H9 (cell line): ENCODE measurements around the gene SHB. TPM values are rescaled to one million over a fixed set of nuclear protein-coding genes. Genes with fewer than 3 reads are reported as not detected.

Experiments
- DNase-seq: peaks from one replicate; pipeline ENCODE4 v3.0.0-alpha.2; 2017
- H2AFZ ChIP-seq: one replicate; pipeline ENCODE4 v1.6.1; 2013; ENCODE audit warnings: mild to moderate bottlenecking, low read length, control low read depth, moderate library complexity
- H2AK5ac ChIP-seq: 2 replicates; pipeline ENCODE4 v1.6.1; 2013; ENCODE audit warnings: low read length, control low read depth, mixed read lengths; ENCODE audit not compliant: insufficient read length
- H2BK120ac ChIP-seq: one replicate; pipeline ENCODE4 v1.6.1; 2013; ENCODE audit warnings: low read depth, mild to moderate bottlenecking, low read length, control low read depth, inconsistent platforms; ENCODE audit not compliant: poor library complexity, severe bottlenecking
- H2BK12ac ChIP-seq: 2 replicates; pipeline ENCODE4 v1.6.1; 2013; ENCODE audit warnings: low read length, control low read depth, mixed read lengths, low read depth; ENCODE audit not compliant: insufficient read length
- H2BK15ac ChIP-seq: 2 replicates; pipeline ENCODE4 v1.6.1; 2013; ENCODE audit warnings: low read depth, low read length, control low read depth
- H2BK20ac ChIP-seq: one replicate; pipeline ENCODE4 v1.6.1; 2013; ENCODE audit warnings: low read depth, mild to moderate bottlenecking, low read length, control low read depth, inconsistent platforms; ENCODE audit not compliant: poor library complexity, severe bottlenecking
- H2BK5ac ChIP-seq: 2 replicates; pipeline ENCODE4 v1.6.1; 2013; ENCODE audit warnings: low read length, control low read depth, mixed read lengths; ENCODE audit not compliant: insufficient read length
- H3K14ac ChIP-seq: 2 replicates; pipeline ENCODE4 v1.6.1; 2013; ENCODE audit warnings: low read length, control low read depth; ENCODE audit not compliant: insufficient read depth
- H3K18ac ChIP-seq: 2 replicates; pipeline ENCODE4 v1.6.1; 2013; ENCODE audit warnings: low read depth, mild to moderate bottlenecking, mixed read lengths, low read length, control low read depth; ENCODE audit not compliant: insufficient read length
- H3K23ac ChIP-seq: 2 replicates; pipeline ENCODE4 v1.6.1; 2013; ENCODE audit warnings: low read length, control low read depth, mixed read lengths, low read depth; ENCODE audit not compliant: insufficient read length
- H3K23me2 ChIP-seq: 2 replicates; pipeline ENCODE4 v1.6.1; 2013; ENCODE audit warnings: low read depth, mild to moderate bottlenecking, mixed read lengths, low read length, control low read depth; ENCODE audit not compliant: insufficient read length, poor library complexity, severe bottlenecking
- H3K27ac ChIP-seq: 2 replicates; pipeline ENCODE4 v1.5.1; 2013; ENCODE audit warnings: low read length, control low read depth, mixed read lengths, low read depth; ENCODE audit not compliant: insufficient read length
- H3K27me3 ChIP-seq: 2 replicates; pipeline ENCODE4 v1.6.1; 2013; ENCODE audit warnings: low read length, control low read depth, inconsistent platforms; ENCODE audit not compliant: insufficient read depth
- H3K4ac ChIP-seq: 2 replicates; pipeline ENCODE4 v1.6.1; 2013; ENCODE audit warnings: low read depth, mild to moderate bottlenecking, control low read depth, inconsistent platforms, low read length, moderate library complexity
- H3K4me1 ChIP-seq: 2 replicates; pipeline ENCODE4 v1.6.1; 2013; ENCODE audit warnings: low read length, control low read depth, inconsistent platforms; ENCODE audit not compliant: insufficient read depth
- H3K4me2 ChIP-seq: 2 replicates; pipeline ENCODE4 v1.6.1; 2013; ENCODE audit warnings: low read length, control low read depth, mixed read lengths; ENCODE audit not compliant: insufficient read length, insufficient read depth
- H3K56ac ChIP-seq: 2 replicates; pipeline ENCODE4 v1.6.1; 2013; ENCODE audit warnings: low read depth, mild to moderate bottlenecking, mixed read lengths, low read length, control low read depth; ENCODE audit not compliant: insufficient read length
- H3K79me1 ChIP-seq: 2 replicates; pipeline ENCODE4 v1.6.1; 2013; ENCODE audit warnings: low read depth, mild to moderate bottlenecking, moderate library complexity, low read length, control low read depth, inconsistent platforms; ENCODE audit not compliant: insufficient read depth, poor library complexity, severe bottlenecking
- H3K79me2 ChIP-seq: 2 replicates; pipeline ENCODE4 v1.6.1; 2013; ENCODE audit warnings: low read length, control low read depth, inconsistent platforms; ENCODE audit not compliant: insufficient read depth
- H3K9ac ChIP-seq: 2 replicates; pipeline ENCODE4 v1.6.1; 2013; ENCODE audit warnings: low read length, control low read depth, mixed read lengths; ENCODE audit not compliant: insufficient read length; ENCODE audit errors: extremely low read depth
- H3K9me3 ChIP-seq: one replicate; pipeline ENCODE4 v1.6.1; 2013; ENCODE audit warnings: low read depth, low read length, inconsistent platforms; ENCODE audit not compliant: control insufficient read depth
- H3T11ph ChIP-seq: one replicate; pipeline ENCODE4 v1.6.1; 2013; ENCODE audit warnings: mild to moderate bottlenecking, low read length, control low read depth, inconsistent platforms
- H4K20me1 ChIP-seq: one replicate; pipeline ENCODE4 v1.6.1; 2013; ENCODE audit not compliant: control insufficient read depth, insufficient read length, insufficient read depth
- H4K5ac ChIP-seq: 2 replicates; pipeline ENCODE4 v1.6.1; 2013; ENCODE audit warnings: low read depth, mild to moderate bottlenecking, mixed read lengths, low read length, control low read depth; ENCODE audit not compliant: insufficient read length
- H4K8ac ChIP-seq: replicated peaks from 2 replicates; pipeline ENCODE4 v1.6.1; 2013; ENCODE audit warnings: low read length, control low read depth, mixed read lengths, low read depth; ENCODE audit not compliant: insufficient read length
- H4K91ac ChIP-seq: 2 replicates; pipeline ENCODE4 v1.6.1; 2013; ENCODE audit warnings: low read depth, mild to moderate bottlenecking, moderate library complexity, mixed read lengths, low read length, control low read depth; ENCODE audit not compliant: insufficient read length
- H3K27ac Mint-ChIP-seq, 3 experiments: 2 replicates in 2 of 3; 3 replicates in 1 of 3; pipeline ENCODE4 v1.8.0; 2020 to 2021; ENCODE audit warnings: mixed read lengths in 3 of 3, mild to moderate bottlenecking in 1 of 3, moderate library complexity in 1 of 3
- H3K27me3 Mint-ChIP-seq: 2 replicates; pipeline ENCODE4 v1.8.0; 2021; ENCODE audit warnings: low read depth, mild to moderate bottlenecking, moderate library complexity, mixed read lengths
- H3K36me3 Mint-ChIP-seq, 3 experiments: 2 replicates in 2 of 3; 3 replicates in 1 of 3; pipeline ENCODE4 v1.8.0; 2020 to 2021; ENCODE audit warnings: low read depth in 3 of 3, mixed read lengths in 3 of 3; ENCODE audit not compliant: insufficient read depth in 1 of 3
- H3K4me1 Mint-ChIP-seq, 2 experiments: 2 replicates each; pipeline ENCODE4 v1.8.0; 2020; ENCODE audit warnings: mixed read lengths in 2 of 2
- H3K4me3 Mint-ChIP-seq, 2 experiments: 2 replicates in 1 of 2; 3 replicates in 1 of 2; pipeline ENCODE4 v1.8.0; 2020 to 2021; ENCODE audit warnings: mild to moderate bottlenecking in 2 of 2, mixed read lengths in 2 of 2, moderate library complexity in 1 of 2
- H3K9me3 Mint-ChIP-seq, 2 experiments: 2 replicates in 1 of 2; 3 replicates in 1 of 2; pipeline ENCODE4 v1.8.0; 2020; ENCODE audit warnings: mild to moderate bottlenecking in 2 of 2, mixed read lengths in 2 of 2, moderate library complexity in 1 of 2
- WGBS: extraction: QIAGEN DNeasy Blood & Tissue Kit; methylation state at CpG from one replicate; pipeline ENCODE4 v1.1.7; 2013; ENCODE audit warnings: missing lambda C conversion rate, low lambda C conversion rate, mixed read lengths; ENCODE audit not compliant: insufficient read length; ENCODE audit errors: extremely low coverage; 5-methylcytosine and 5-hydroxymethylcytosine counted together
- total RNA-seq: library from RNA; stranded (reverse); gene quantifications from 2 replicates; pipeline ENCODE4 v1.2.1, GENCODE V29; 2021
- TF ChIP-seq, protein P1 (sequence below): fragments of 200-600 bp; sonication (generic); conservative IDR thresholded peaks from 3 replicates; pipeline ENCODE4 v1.8.0; 2021; ENCODE audit warnings: antibody characterized with exemption, mild to moderate bottlenecking

The SHB gene
- total RNA-seq, 1 experiment from 2014 or later: 14.6 TPM

GRCh38 chr9:37988602-37989001 is 80.4 kb downstream of the SHB start:
- Histone ChIP-seq H4K5ac (no peak overlapping the region), H3K4me1 (no peaks in the 10 kb centered on the region)

More at GRCh38 chr9:37988602-37989001, 80.4 kb downstream of the SHB start:
- WGBS: no CpG with 5 or more reads among the region's 2 CpGs
- Histone ChIP-seq H3K4me2 (no peak overlapping the region), H3K4ac (no peak overlapping the region), H3K27me3 (no peaks in the 10 kb centered on the region), H3K79me1 (no peaks in the 10 kb centered on the region), H3K79me2 (no peaks in the 10 kb centered on the region; the same call in 1 of the 2 replicates), H3K23me2 (no peaks in the 10 kb centered on the region), H3K9me3 (no peaks in the 10 kb centered on the region), H4K8ac (no peak overlapping the region), H3K27ac (no peak overlapping the region), H2BK120ac (no peak overlapping the region), H3K14ac (no peak overlapping the region), H2BK20ac (no peak overlapping the region), H3K18ac (no peak overlapping the region), H2BK12ac (no peak overlapping the region), H3K56ac (no peak overlapping the region), H2AFZ (no peak overlapping the region), H2BK15ac (no peak overlapping the region), H3T11ph (no peak overlapping the region), H2BK5ac (no peak overlapping the region), H2AK5ac (no peak overlapping the region), H4K91ac (no peak overlapping the region), H3K9ac (no peak overlapping the region), H4K20me1 (no peaks in the 10 kb centered on the region), H3K23ac (no peak overlapping the region)
- H3K27ac Mint-ChIP-seq: no peak overlapping the region
- H3K9me3 Mint-ChIP-seq: no peaks in the 10 kb centered on the region
- no peak for DNase-seq
- H3K27me3 Mint-ChIP-seq: no peaks in the 10 kb centered on the region
- TF ChIP-seq, protein P1, sequence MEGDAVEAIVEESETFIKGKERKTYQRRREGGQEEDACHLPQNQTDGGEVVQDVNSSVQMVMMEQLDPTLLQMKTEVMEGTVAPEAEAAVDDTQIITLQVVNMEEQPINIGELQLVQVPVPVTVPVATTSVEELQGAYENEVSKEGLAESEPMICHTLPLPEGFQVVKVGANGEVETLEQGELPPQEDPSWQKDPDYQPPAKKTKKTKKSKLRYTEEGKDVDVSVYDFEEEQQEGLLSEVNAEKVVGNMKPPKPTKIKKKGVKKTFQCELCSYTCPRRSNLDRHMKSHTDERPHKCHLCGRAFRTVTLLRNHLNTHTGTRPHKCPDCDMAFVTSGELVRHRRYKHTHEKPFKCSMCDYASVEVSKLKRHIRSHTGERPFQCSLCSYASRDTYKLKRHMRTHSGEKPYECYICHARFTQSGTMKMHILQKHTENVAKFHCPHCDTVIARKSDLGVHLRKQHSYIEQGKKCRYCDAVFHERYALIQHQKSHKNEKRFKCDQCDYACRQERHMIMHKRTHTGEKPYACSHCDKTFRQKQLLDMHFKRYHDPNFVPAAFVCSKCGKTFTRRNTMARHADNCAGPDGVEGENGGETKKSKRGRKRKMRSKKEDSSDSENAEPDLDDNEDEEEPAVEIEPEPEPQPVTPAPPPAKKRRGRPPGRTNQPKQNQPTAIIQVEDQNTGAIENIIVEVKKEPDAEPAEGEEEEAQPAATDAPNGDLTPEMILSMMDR: no peak
- no peaks in the 10 kb centered on the region for H3K36me3 Mint-ChIP-seq
- H3K4me1 Mint-ChIP-seq: peaks cover 11% of the 10 kb centered on the region in 2 experiments
- H3K4me3 Mint-ChIP-seq: no peak overlapping the region
